GM13977 (cell line): ENCODE measurements around the gene RO60.
A peak's percentile ranks its signal among the peaks of the same experiment; 100 is the strongest.
"Not testable (repeated sequence)": the region's sequence is repeated elsewhere in the genome, so short reads cannot be mapped to it uniquely, and the experiment has no call there.

ENCODE experiments used
- DNase-seq: peaks from one replicate; pipeline ENCODE4 v3.0.0; 2012; ENCODE audit warnings: low spot score
- in situ Hi-C: fragments of 300-500 bp; cut with MboI; formaldehyde crosslinking; loops from one replicate; pipeline ENCODE4 v1.12.0; 2022; ENCODE audit warnings: low sequenced_read_pairs, low pct_unique_long_range_greater_than_20kb, mixed read lengths, inconsistent platforms; ENCODE audit not compliant: unreplicated experiment
- TF ChIP-seq, protein P1 (sequence below): IDR thresholded peaks from 2 replicates; pipeline ENCODE4 v1.5.1; 2012; ENCODE audit warnings: mild to moderate bottlenecking, control low read depth; ENCODE audit not compliant: insufficient read depth; ENCODE audit errors: extremely low read depth, missing control alignments

Gene RO60

DNA sequence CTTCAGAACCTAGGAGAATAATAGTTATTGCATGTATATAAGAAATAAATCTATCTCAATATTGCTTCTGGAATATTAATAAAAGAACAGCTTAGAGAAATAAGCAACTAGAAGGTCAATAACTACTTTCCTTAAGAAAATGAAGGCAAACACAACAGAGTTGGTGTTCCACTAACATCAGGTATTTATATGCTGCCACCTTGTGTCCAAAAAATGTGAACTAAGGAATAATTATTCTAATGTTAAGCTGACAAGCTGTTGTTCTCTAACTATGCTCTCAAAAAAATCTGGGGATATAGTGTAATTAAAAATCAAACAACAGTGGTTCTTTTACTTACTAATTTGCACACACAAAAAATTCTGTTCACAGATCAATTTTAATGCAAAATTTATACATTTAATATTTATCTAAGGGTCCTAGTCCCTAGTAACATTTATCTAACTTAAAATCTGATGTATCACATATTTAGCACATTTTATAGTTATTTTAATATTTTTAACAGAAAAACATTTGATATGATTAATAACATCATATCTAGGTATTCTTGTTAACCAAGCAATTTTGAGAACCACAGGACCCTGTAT lies 39.9 kb upstream of the RO60 start:
- DNase-seq = peak; percentile 12
- in situ Hi-C loops = loop anchor here (10.0 kb wide), 2 partner anchors 225 to 545 kb away; no protein-coding TSS in a partner anchor
- TF ChIP-seq, protein P1, sequence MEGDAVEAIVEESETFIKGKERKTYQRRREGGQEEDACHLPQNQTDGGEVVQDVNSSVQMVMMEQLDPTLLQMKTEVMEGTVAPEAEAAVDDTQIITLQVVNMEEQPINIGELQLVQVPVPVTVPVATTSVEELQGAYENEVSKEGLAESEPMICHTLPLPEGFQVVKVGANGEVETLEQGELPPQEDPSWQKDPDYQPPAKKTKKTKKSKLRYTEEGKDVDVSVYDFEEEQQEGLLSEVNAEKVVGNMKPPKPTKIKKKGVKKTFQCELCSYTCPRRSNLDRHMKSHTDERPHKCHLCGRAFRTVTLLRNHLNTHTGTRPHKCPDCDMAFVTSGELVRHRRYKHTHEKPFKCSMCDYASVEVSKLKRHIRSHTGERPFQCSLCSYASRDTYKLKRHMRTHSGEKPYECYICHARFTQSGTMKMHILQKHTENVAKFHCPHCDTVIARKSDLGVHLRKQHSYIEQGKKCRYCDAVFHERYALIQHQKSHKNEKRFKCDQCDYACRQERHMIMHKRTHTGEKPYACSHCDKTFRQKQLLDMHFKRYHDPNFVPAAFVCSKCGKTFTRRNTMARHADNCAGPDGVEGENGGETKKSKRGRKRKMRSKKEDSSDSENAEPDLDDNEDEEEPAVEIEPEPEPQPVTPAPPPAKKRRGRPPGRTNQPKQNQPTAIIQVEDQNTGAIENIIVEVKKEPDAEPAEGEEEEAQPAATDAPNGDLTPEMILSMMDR = peak; percentile 54

DNA sequence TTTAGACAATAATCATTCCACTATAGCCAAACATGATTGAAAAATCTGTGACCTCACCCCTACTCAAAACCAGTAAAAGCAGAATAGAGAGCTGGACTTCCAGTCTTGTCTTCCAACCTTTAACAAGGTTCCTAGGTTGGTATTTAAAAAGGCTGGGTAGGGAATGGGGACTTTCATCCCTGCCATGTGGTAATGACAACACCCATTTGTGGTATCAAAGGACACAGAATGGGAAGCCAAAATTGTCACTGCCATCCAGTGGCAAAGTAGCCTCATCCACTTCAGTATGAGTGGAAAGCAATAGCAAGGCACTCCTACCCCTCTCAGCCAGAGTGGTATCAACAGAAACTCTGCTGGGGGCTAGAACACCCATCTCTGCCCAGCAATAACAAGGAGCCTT lies 34.2 kb upstream of the RO60 start:
- DNase-seq = no peak
- TF ChIP-seq, protein P1 = no peak
- in situ Hi-C loops = no loop called here

DNA sequence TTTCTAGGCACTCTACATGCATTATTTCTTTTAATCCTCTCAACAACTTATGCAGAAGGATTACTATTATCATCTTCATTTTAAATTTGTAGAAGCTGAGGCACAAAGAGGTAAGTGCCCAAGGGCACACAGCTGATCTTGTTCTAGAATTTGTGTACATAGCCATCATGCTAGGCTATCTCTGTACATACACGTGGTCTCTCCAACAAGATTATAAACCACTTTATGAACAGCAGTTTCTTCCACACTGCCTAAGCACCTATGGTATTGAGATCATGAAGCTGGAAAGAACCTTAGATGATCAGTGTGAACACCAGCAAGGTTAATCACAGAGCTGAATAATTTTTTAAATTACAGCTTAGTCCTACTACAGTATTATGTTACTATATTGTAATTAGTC lies 29.1 kb upstream of the RO60 start:
- TF ChIP-seq, protein P1 = no peak
- no peak for DNase-seq
- in situ Hi-C loops = no loop called here

DNA sequence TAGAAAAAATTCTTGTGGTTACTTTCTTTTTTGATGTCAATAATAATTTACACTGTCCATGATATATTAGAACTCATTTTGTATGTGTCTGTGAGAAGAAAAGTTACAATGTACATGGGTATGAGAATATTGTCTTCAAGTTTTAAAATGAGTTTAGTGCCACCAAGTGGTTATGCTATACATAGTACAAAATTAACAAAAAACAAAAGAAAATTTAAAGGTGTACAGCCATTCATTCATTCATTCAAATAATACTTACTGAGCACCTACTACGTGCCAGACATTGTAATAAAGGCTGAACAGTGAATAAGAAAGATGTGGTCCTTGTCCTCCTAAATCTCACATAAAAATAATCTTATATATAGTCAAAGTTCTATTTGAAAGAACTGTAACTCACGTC lies 28.0 kb upstream of the RO60 start:
- in situ Hi-C loops = no loop called here
- TF ChIP-seq, protein P1 = peak; percentile 45
- no peak for DNase-seq

DNA sequence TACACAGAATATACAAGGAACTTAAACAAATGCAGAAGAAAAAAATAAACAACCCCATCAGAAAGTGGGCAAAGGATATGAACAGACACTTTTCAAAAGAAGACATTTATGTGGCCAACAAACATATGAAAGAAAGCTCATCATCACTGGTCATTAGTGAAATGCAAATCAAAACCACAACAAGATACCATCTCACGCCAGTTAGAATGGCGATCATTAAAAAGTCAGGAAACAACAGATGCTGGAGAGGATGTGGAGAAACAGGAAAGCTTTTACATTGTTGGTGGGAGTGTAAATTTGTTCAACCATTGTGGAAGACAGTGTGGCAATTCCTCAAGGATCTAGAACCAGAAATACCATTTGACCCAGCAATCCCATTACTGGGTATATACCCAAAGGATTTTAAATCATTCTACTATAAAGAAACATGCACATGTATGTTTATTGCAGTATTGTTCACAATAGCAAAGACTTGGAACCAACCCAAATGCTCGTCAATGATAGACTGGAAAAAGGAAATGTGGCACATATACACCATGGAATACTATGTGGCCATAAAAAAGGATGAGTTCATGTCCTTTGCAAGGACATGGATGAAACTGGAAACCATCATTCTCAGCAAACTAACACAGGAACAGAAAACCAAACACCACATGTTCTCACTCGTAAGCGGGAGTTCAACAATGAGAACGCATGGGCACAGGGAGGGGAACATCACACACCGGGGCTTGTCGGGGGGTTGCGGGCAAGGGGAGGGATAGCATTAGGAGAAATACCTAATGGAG lies 26.6 kb upstream of the RO60 start:
- in situ Hi-C loops, DNase-seq: not testable (repeated sequence)

DNA sequence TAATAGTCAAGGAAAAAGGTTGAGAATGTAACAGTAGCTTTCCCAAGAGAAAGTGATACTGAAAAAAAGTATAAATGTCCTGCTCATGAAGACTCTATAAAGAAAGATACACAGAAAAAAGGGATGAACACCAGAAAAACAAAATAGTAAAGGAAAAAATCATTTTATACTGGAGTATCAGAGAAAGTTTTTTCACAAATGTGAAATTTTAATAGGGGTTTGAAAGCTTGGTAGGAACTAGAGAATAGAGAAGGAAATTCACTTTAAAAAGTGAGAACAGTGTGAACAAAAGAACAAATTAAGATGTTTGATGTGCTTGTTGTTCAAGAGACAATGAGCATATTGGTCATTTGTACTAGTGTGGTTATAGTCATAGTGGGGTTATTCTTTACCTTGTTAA lies 25.8 kb upstream of the RO60 start:
- TF ChIP-seq, protein P1 = no peak

DNA sequence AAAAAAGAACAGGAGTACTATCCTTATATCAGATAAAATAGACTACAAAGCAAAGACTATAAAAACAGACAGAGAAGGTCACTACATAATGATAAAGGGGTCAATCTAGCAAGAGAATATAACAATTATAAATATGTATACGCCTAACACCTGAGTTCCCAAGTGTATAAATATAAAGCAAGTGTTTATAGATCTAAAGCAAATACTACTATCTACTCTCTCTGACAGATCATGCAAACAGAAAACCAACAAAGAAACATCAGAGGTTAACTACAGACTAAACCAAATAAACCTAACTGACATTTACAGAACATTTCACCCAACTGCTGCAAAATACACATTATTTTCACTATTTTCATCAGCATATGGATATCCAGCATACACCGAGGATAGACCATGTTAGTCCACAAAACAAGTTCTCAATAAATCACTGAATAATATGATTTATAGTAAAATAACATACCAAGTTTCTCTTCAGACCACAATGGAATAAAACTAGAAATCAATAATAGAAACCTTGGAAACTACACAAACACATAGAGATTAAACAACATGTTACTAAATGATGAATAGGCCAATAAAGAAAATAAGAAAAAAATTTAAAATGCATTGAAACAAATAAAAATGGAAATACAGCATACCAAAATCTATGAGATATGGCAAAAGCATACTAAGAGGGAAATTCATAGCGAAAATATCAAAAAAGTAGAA lies 22.9 kb upstream of the RO60 start:
- DNase-seq = no peak
- in situ Hi-C loops = no loop called here
- TF ChIP-seq, protein P1 = no peak

More for the DNA sequence above, 25.8 kb upstream of the RO60 start:
- DNase-seq = no peak
- in situ Hi-C loops = no loop called here
